T-helper 2 cell treated with Interferon-gamma antibody and Interleukin-4, amounts not matched to agents 100 ng/mL and 5 ng/mL, for 36 hours (primary cell): Measurements from ENCODE around the gene OR2T35. TPM values are rescaled to one million over a fixed set of nuclear protein-coding genes. Genes with fewer than 3 reads are reported as not detected.

Experiments used
- intact Hi-C: fragments of 100-400 bp; cut with micrococcal nuclease; formaldehyde crosslinking; loops from one replicate; pipeline ENCODE4 v1.15.1; 2023
- total RNA-seq: library from RNA; stranded (reverse); gene quantifications from 2 replicates; pipeline ENCODE4 v1.2.3, GENCODE V29; 2022

OR2T35 gene
- total RNA-seq, 1 donor from 2014 or later, result not detected

- intact Hi-C loops, result no loop called here
These were observed 16.9 kb downstream of the OR2T35 start for GRCh38 chr1:248627971-248628844.

GRCh38 chr1:248625971-248626370 is 19.1 kb downstream of the OR2T35 start:
- intact Hi-C loops, result no loop called here

DNA sequence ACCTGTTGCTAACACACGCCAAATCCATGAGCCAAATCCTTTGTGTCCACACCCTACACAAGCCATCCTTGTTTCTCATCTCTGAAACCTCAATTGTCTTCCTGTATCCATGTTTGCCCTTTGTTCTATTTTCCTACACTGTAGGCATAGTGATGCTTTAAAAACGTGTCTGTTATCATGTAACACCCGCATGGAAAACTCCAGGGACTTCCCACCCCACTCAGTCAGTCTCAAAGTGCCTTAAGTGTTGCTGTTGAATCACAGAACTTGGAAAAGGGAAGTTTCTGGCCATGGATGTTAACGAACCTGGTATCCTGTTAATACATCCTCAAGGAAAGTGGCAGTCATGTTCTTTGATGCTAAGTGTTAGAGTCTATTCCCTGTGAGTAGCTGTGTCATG is 19.9 kb downstream of the OR2T35 start:
- intact Hi-C loops, result no loop called here

GRCh38 chr1:248622570-248623001 is 22.5 kb downstream of the OR2T35 start:
- intact Hi-C loops, result no loop called here

DNA sequence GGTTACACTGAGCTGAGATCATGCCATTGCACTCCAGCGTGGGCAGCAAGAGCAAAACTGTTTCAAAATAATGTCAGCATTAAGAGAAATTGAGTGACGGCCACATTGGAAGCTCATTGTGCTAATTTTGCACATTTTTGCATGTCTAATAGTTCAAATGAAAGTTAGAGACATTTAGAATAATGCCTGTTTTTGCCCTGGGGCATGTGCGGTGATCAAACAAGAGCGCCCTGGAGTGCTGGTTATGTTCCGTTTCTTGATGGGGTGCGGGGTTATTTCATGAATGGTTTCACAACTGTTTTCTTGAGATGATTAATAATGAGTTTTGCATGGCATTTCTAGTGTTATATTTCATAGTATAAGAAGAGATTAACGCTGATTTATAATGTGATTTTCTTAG is 23.3 kb downstream of the OR2T35 start:
- intact Hi-C loops, result no loop called here

DNA sequence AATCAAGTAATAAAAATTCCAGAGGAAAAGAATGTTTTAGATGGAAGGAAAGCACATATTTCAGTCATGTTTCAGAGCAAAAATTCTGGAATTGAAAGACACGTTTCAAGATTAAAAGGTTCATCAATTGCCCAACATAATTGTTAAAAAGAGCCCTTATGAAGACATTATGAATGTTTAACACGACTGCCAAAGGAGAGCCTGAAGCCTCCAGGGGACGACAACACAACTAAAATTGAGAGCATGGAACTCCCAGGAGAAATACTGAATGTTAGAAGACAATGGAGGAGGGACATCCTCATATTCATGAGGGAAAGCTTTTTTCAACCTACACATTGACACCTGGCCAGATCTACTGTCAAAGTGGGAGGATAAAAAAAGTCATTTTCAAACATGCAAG is 26.2 kb downstream of the OR2T35 start:
- intact Hi-C loops, result loop anchor here (2.0 kb wide), 1 partner anchor 188 kb away; no protein-coding TSS in a partner anchor

- intact Hi-C loops, result loop anchor here (2.0 kb wide), 1 partner anchor 189 kb away; no protein-coding TSS in a partner anchor
These were observed 27.0 kb downstream of the OR2T35 start for GRCh38 chr1:248618119-248618518.

GRCh38 chr1:248613742-248614141 is 31.3 kb downstream of the OR2T35 start:
- intact Hi-C loops, result no loop called here

DNA sequence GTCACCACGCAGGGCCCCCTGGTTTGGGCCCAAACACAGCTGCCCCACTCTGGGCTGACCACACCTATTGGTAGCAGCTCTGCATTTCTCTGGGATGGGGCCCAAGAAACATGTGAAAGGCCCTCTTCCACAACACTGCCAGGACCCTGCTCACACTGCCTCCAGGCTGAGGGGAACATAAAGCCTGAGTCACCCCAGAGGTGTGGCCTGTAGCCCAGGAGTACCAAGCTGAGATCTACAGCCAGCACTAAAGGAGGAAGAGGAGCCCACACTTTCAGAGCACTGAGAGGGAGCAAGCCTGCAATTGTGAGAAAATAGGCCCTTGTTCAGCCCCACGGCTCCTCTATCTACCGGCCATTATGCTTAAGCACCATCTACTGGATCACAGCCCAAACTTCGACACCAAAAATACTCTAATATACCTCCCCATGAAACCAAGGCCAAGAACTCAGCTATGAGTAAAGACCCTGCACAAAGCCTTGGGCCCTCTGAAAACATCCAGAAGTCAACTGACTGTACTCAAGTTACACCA is 33.1 kb downstream of the OR2T35 start:
- intact Hi-C loops, result loop anchor here (1.0 kb wide), 1 partner anchor 208 kb away; no protein-coding TSS in a partner anchor

GRCh38 chr1:248610301-248610700 is 34.8 kb downstream of the OR2T35 start:
- intact Hi-C loops, result no loop called here

GRCh38 chr1:248599396-248599795 is 45.7 kb downstream of the OR2T35 start:
- intact Hi-C loops, result no loop called here

DNA sequence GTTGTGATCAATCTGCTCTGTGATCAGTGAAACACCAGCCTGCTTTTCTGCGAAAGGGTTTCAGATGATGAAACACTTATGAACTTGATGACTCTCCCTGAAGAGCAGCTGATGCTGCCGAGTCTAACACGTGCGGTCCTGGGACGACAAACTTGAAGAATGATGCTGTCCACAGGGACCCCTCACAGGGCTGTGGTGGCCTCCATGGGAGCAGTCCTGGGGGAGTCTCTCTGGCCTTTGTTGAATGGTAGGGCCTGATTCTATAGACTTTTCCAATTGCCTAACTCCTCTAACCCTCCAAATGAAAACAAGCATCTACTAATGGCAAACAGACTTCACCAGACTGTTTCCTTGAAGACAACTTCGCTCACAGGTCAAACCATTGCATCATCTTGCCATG is 47.5 kb downstream of the OR2T35 start, which contains the start of gene OR2T10:
OR2T10 (minus strand) TSS at position 112 of the 400 bp plus-strand sequence. CDS start 3,932 bp downstream, outside the sequence.
- intact Hi-C loops, result no loop called here

DNA sequence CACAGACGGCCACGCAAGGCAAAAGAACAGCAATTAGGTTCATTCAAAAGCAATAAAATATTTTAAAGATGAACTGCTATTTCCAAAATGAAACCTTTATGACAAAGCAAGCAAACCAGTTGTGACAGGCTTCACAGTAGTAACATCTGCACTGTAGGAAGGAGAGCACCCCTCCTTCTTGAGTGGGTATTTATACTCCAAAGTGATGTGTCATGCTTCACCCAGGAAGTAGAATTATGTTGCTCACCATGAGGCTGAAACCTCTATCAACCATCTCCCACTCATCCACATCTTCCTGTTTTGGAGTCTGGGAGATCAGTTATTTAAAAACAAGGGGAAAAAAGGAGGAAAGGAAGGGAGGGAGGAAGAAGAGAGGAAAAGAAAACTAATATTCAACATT is 48.5 kb downstream of the OR2T35 start:
- intact Hi-C loops, result no loop called here

GRCh38 chr1:248593226-248593625 is 51.9 kb downstream of the OR2T35 start:
- intact Hi-C loops, result no loop called here

GRCh38 chr1:248592655-248593054 is 52.4 kb downstream of the OR2T35 start:
- intact Hi-C loops, result no loop called here

DNA sequence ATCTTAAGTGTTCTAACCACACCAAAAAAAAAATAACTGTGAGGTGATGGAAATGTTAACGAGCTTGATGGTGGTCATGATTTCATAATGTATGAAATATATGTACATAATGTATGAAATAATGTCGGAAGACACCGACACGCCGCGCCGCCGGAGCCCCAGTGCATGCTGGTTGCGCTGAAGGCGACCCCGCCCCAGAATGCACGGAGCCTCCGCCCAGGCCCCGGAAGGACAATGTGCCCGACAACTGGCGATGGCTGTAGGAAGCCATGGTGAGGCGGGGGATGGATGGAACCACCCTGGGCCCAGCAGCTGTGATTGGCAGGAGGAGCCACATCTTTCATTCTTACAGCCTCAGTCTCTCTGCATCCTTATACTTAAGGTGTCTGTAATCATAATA is 55.0 kb downstream of the OR2T35 start:
- intact Hi-C loops, result no loop called here

DNA sequence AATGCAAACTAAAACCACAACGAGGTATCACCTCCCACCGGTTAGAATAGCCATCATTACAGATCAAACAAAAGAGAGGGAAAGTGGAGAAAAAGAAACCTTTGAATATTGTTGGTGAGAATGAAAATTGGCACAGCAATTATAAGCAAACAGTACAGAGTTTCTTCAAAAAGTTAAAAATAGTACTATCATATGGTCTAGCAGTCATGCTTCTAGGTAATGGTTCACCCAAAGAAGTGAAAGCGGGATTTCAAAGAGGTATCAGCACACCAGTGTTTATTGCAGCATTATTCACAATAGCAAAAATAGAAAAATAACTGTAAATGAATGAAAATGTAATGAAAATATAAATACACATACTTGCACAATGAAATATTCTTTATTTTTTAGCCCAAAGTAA is 55.7 kb downstream of the OR2T35 start:
- intact Hi-C loops, result no loop called here

Other genes starting within 250 kb of the OR2T35 start
- gene OR2T1, start 242.2 kb downstream of the OR2T35 start, total RNA-seq, result not detected in 2 replicates
- gene OR2T2, start 199.6 kb downstream of the OR2T35 start, total RNA-seq, result not detected in 2 replicates
- gene OR2T3, start 171.9 kb downstream of the OR2T35 start, total RNA-seq, result not detected in 2 replicates
- not detected in 2 replicates for gene OR2T5, start 156.7 kb downstream of the OR2T35 start, total RNA-seq
- gene OR2G6, start 137.2 kb downstream of the OR2T35 start, total RNA-seq, result not detected in 2 replicates
- gene OR2T29, start 82.5 kb downstream of the OR2T35 start, total RNA-seq, result not detected in 2 replicates
- not detected in 2 replicates for gene OR2T34, start 70.5 kb downstream of the OR2T35 start, total RNA-seq
- not detected in 2 replicates for gene OR2T10, start 47.6 kb downstream of the OR2T35 start, total RNA-seq
- gene OR2T11, start 10.2 kb downstream of the OR2T35 start, total RNA-seq, result not detected in 2 replicates
- not detected in 2 replicates for gene OR2T27, start 10.2 kb upstream of the OR2T35 start, total RNA-seq
- gene OR14I1, start 57.5 kb upstream of the OR2T35 start, total RNA-seq, result not detected in 2 replicates
- not detected in 2 replicates for gene LYPD8, start 110.5 kb upstream of the OR2T35 start, total RNA-seq
- 30.1 and 33.0 TPM in 2 replicates for gene SH3BP5L, start 180.6 kb upstream of the OR2T35 start, total RNA-seq
- gene ZNF672, start 192.9 kb upstream of the OR2T35 start, total RNA-seq, result 48.8 and 49.8 TPM in 2 replicates
- 64.3 and 67.8 TPM in 2 replicates for gene ZNF692, start 213.8 kb upstream of the OR2T35 start, total RNA-seq